Suprapubic skin (tissue), 3 donors: ENCODE measurements around the gene SPINT4.

ENCODE experiments used
- POLR2AphosphoS5 ChIP-seq, 3 donors: sonication (generic); formaldehyde crosslinking; IDR thresholded peaks; one replicate each; pipeline ENCODE4 v1.6.1; 2017; ENCODE audit warnings: antibody characterized with exemption in 3 of 3
- TF ChIP-seq, protein P1 (sequence below), 2 donors: fragments of 200-600 bp in 1 of 2; fragments of 450-650 bp in 1 of 2; sonication (generic) in 1 of 2; IDR thresholded peaks; one replicate each; pipeline ENCODE4 v1.5.1; 2016 to 2019; ENCODE audit warnings: antibody characterized with exemption in 2 of 2, mild to moderate bottlenecking in 1 of 2, moderate library complexity in 1 of 2

DNA sequence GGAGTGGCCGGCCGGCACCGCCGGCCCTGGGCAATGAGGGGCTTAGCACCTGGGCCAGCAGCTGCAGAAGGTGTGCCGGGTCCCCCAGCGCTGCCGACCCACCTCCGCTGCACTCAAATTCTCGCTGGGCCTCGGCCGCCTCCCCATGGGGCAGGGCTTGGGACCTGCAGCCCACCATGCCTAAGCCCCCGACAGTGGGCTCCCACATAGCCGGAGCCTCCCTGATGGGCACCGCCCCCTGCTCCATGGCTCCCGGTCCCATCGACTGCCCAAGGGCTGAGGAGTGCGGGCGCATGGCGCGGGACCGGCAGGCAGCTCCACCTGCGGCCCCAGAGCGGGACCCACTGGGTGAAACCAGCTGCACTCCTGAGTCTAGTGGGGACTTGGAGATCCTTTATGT is 13.8 kb downstream of the SPINT4 start:
- TF ChIP-seq, protein P1, sequence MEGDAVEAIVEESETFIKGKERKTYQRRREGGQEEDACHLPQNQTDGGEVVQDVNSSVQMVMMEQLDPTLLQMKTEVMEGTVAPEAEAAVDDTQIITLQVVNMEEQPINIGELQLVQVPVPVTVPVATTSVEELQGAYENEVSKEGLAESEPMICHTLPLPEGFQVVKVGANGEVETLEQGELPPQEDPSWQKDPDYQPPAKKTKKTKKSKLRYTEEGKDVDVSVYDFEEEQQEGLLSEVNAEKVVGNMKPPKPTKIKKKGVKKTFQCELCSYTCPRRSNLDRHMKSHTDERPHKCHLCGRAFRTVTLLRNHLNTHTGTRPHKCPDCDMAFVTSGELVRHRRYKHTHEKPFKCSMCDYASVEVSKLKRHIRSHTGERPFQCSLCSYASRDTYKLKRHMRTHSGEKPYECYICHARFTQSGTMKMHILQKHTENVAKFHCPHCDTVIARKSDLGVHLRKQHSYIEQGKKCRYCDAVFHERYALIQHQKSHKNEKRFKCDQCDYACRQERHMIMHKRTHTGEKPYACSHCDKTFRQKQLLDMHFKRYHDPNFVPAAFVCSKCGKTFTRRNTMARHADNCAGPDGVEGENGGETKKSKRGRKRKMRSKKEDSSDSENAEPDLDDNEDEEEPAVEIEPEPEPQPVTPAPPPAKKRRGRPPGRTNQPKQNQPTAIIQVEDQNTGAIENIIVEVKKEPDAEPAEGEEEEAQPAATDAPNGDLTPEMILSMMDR (IDR thresholded peaks at IDR 0.05): no peak
- no peak for TF ChIP-seq POLR2AphosphoS5 (IDR thresholded peaks at IDR 0.05)
